H1 (cell line): Measurements from ENCODE around the gene MYL3. TPM values are rescaled to one million over a fixed set of nuclear protein-coding genes. Genes with fewer than 3 reads are reported as not detected.

Source experiments
- BCL11A ChIP-seq, 2 experiments: IDR thresholded peaks; one replicate each; pipeline ENCODE4 v1.6.1; 2011; ENCODE audit warnings: low read depth in 2 of 2, low read length in 2 of 2, mild to moderate bottlenecking in 2 of 2
- EP300 ChIP-seq, 2 experiments: IDR thresholded peaks; 1 replicate in 1 of 2; 2 replicates in 1 of 2; pipeline ENCODE4 v1.6.1; 2011 to 2012; ENCODE audit warnings: low read depth in 2 of 2, low read length in 2 of 2, mild to moderate bottlenecking in 2 of 2, borderline replicate concordance in 1 of 2, inconsistent platforms in 1 of 2, moderate library complexity in 1 of 2
- KDM4A ChIP-seq: IDR thresholded peaks from one replicate; pipeline ENCODE4 v1.7.1; 2012; ENCODE audit warnings: low read depth, mild to moderate bottlenecking, moderate library complexity, low read length, inconsistent platforms; ENCODE audit not compliant: severe bottlenecking
- RBBP5 ChIP-seq: IDR thresholded peaks from 2 replicates; pipeline ENCODE4 v1.7.1; 2012; ENCODE audit warnings: low read depth, mild to moderate bottlenecking, inconsistent platforms, low read length, moderate library complexity, borderline replicate concordance
- RFX5 ChIP-seq: IDR thresholded peaks from 2 replicates; pipeline ENCODE4 v1.6.1; 2011; ENCODE audit warnings: low read depth, low read length, improper control_type of control experiment, borderline replicate concordance
- polyA plus RNA-seq, 7 experiments: library from polyadenylated mRNA; depleted of rRNA in 3 of 7; stranded (reverse) in 5 of 7; unstranded in 2 of 7; fragments of >200 nt in 5 of 7; fragments of 200-250 nt in 2 of 7; gene quantifications; 1 replicate in 5 of 7; 2 replicates in 1 of 7; 4 replicates in 1 of 7; pipeline versions ENCODE4 v1.2.1 to v1.2.3, GENCODE V29; 2011 to 2013; ENCODE audit warnings: missing spikeins in 2 of 7, mixed read lengths in 2 of 7
- total RNA-seq: library from RNA; stranded (reverse); fragmentation: NEBNext Ultra II Directional; extraction: Animal tissue kit (Norgen Biotek cat#: 25700); gene quantifications from 2 replicates; pipeline ENCODE4 v1.2.1, GENCODE V29; 2021

Gene MYL3
- total and polyA plus RNA-seq, 2 of the 8 experiments (the other 6 are each of a cell fraction or from before 2014, with no cell fraction given) = 0.06 TPM; not detected in 1

GRCh38 chr3:46831841-46832240 lies 31.4 kb downstream of the MYL3 start (continued):
- TF ChIP-seq EP300 (IDR thresholded peaks at IDR 0.05; ENCODE audit: borderline replicate concordance in 1 of 2, low read depth in 2 of 2, low read length in 2 of 2) (no peak), BCL11A (IDR thresholded peaks at IDR 0.05; ENCODE audit: low read depth in 2 of 2, low read length in 2 of 2) (no peak), RBBP5 (no peak), KDM4A (no peak), RFX5 (no peak)
